ENCODE data around the gene PLAC9. TPM values are rescaled to one million over a fixed set of nuclear protein-coding genes. Genes with fewer than 3 reads are reported as not detected.

The PLAC9 gene
- total and polyA plus RNA-seq, 2 donors (not counting 3 experiments of a cell fraction or from before 2014, with no cell fraction given) = 1.7 to 2.0 TPM

- intact Hi-C loops (cut with micrococcal nuclease) = no loop called here
- Histone ChIP-seq H3K9me3 (replicated peaks; ENCODE audit: control insufficient read depth, insufficient read depth, low read length) (no peaks in the 10 kb centered on the region), H3K79me2 (ENCODE audit: control insufficient read depth, insufficient read depth, low read length) (no peaks in the 10 kb centered on the region), H3K27me3 (ENCODE audit: control insufficient read depth in 2 of 2, insufficient read depth in 2 of 2, low read length in 2 of 2) (no peaks in the 10 kb centered on the region), H3K4me1 (ENCODE audit: control insufficient read depth, extremely low read depth, insufficient read depth, low read length) (peaks cover 8% of the 10 kb centered on the region), H3K27ac (ENCODE audit: insufficient read depth, low read depth, low read length) (no peak overlapping the region), H3K4me3 (replicated peaks in 1 of 3; ENCODE audit: insufficient read depth in 1 of 3, low read depth in 1 of 3, low read length in 3 of 3) (no peak overlapping the region), H3K9me1 (replicated peaks; ENCODE audit: control insufficient read depth, extremely low read depth, insufficient read depth, low read length) (no peaks in the 10 kb centered on the region), H3K9ac (replicated peaks; ENCODE audit: extremely low read depth, insufficient read depth, low read length) (no peak overlapping the region), H3K36me3 (ENCODE audit: control insufficient read depth in 2 of 2, extremely low read depth in 1 of 2, insufficient read depth in 2 of 2, low read length in 2 of 2) (peaks cover 0 to 4% of the 10 kb centered on the region in 2 experiments), H4K20me1 (replicated peaks; ENCODE audit: control insufficient read depth, extremely low read depth, insufficient read depth, low read length) (no peaks in the 10 kb centered on the region), H3K4me2 (ENCODE audit: insufficient read depth, low read length) (no peak overlapping the region), H2AFZ (ENCODE audit: low read depth, low read length) (no peak overlapping the region)
- no peak for DNase-seq (ENCODE audit: low read depth, low spot score)
- POLR2A ChIA-PET = no interaction called here
- TF ChIP-seq FOS (IDR thresholded peaks at IDR 0.05; ENCODE audit: borderline replicate concordance, insufficient read depth, low read length) (no peak), GATA2 (IDR thresholded peaks at IDR 0.05; ENCODE audit: insufficient read depth, insufficient read length, low read depth, low read length) (no peak), POLR2A (IDR thresholded peaks at IDR 0.05; ENCODE audit: low read depth, low read length) (no peak), MYC (IDR thresholded peaks at IDR 0.05; ENCODE audit: low read depth, low read length) (no peak), CTCF (IDR thresholded peaks at IDR 0.05; ENCODE audit: extremely low read depth in 1 of 2, insufficient read depth in 1 of 2, low read depth in 1 of 2, low read length in 2 of 2) (no peak), JUN (IDR thresholded peaks at IDR 0.05; ENCODE audit: borderline replicate concordance, insufficient read depth, insufficient read length, low read depth) (no peak), EZH2 (IDR thresholded peaks at IDR 0.05; ENCODE audit: borderline replicate concordance, low read depth, low read length, severe bottlenecking) (no peak), MAX (IDR thresholded peaks at IDR 0.05; ENCODE audit: insufficient read depth, insufficient read length) (no peak), POLR2AphosphoS5 (IDR thresholded peaks at IDR 0.05; ENCODE audit: insufficient read depth, low read depth, low read length) (no peak)
- no peak for FAIRE-seq
- no TSS peak for BruUV-seq (replicated peaks)
- dilution Hi-C loops (cut with MboI; ENCODE audit: extremely low pct_ligation_motif_present, low sequenced_read_pairs) = no loop called here
- CTCF ChIA-PET = interaction anchor here (3.0 kb wide), 1 partner anchor 74 kb away, joined by 19 read pairs; no protein-coding TSS in a partner anchor
These were observed 16.6 kb downstream of the PLAC9 start for GRCh38 chr10:80149123-80149522.
